BJ (cell line): ENCODE data around the gene SLC41A3. TPM values are rescaled to one million over a fixed set of nuclear protein-coding genes. Genes with fewer than 3 reads are reported as not detected.

Experiments
- CTCF ChIA-PET: fragments of 350-600 bp; formaldehyde crosslinking; extraction: SDS; loops from one replicate; lab custom pipeline; 2021; ENCODE audit warnings: antibody characterized with exemption, inconsistent platforms; lab: Yijun Ruan, JAX
- POLR2A ChIA-PET: fragments of 300-600 bp; sonication (Branson Sonifier 250); formaldehyde crosslinking; extraction: SDS; loops from one replicate; lab custom pipeline; 2021; ENCODE audit warnings: antibody characterized with exemption; lab: Charles Lee
- DNase-seq: peaks from one replicate; pipeline ENCODE4 v3.0.0-alpha.2; 2011; ENCODE audit warnings: low read depth
- H3K27me3 ChIP-seq: 2 replicates; pipeline ENCODE4 v1.6.0; 2011; ENCODE audit warnings: low read length; ENCODE audit not compliant: control insufficient read depth, insufficient read depth
- H3K36me3 ChIP-seq: 2 replicates; pipeline ENCODE4 v1.5.1; 2011; ENCODE audit warnings: low read length; ENCODE audit not compliant: control insufficient read depth, insufficient read depth
- H3K4me3 ChIP-seq: 2 replicates; pipeline ENCODE4 v1.5.1; 2011; ENCODE audit warnings: low read depth, mild to moderate bottlenecking, control low read depth, low read length
- polyA plus RNA-seq: library from polyadenylated mRNA; depleted of rRNA; stranded (reverse); fragments of >200 nt; gene quantifications from 2 replicates; pipeline ENCODE4 v1.2.3, GENCODE V29; 2011
- TF ChIP-seq, protein P1 (sequence below): IDR thresholded peaks from 2 replicates; pipeline ENCODE4 v1.5.1; 2011; ENCODE audit warnings: low read depth, mild to moderate bottlenecking, control low read depth, inconsistent platforms, low read length, moderate library complexity; ENCODE audit not compliant: insufficient read depth

SLC41A3 gene
- polyA plus RNA-seq, 1 experiment = 70.8 TPM

DNA sequence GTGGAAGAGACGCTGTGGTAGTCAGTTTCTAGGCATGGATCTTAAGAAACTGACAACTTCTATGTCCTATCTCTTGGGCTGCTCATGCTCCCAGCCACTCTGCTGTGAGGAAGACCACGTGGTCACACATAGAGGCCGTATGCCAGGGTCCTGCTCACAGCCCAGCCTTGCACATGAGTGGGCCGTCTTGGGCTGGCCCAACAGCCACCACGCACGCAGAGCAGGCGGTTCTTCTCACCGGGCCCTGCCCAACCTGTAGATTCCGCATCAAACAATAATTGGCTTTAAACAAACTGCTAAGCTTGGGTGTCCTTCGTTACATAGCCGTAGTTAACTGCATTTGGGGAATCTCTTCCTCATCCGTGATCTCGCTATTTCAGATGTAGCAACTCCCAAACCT, 26.0 kb downstream of the SLC41A3 start:
- Histone ChIP-seq H3K36me3 (no peaks in the 10 kb centered on the region; the same call in 1 of the 2 replicates), H3K4me3 (no peak overlapping the region), H3K27me3 (no peaks in the 10 kb centered on the region)
- ChIA-PET CTCF (interaction anchor here (0.6 to 1.3 kb wide), 3 partner anchors 10 to 40 kb away, joined by 3 to 4 read pairs (median 3); no protein-coding TSS in a partner anchor), POLR2A (no interaction called here)
- TF ChIP-seq, protein P1, sequence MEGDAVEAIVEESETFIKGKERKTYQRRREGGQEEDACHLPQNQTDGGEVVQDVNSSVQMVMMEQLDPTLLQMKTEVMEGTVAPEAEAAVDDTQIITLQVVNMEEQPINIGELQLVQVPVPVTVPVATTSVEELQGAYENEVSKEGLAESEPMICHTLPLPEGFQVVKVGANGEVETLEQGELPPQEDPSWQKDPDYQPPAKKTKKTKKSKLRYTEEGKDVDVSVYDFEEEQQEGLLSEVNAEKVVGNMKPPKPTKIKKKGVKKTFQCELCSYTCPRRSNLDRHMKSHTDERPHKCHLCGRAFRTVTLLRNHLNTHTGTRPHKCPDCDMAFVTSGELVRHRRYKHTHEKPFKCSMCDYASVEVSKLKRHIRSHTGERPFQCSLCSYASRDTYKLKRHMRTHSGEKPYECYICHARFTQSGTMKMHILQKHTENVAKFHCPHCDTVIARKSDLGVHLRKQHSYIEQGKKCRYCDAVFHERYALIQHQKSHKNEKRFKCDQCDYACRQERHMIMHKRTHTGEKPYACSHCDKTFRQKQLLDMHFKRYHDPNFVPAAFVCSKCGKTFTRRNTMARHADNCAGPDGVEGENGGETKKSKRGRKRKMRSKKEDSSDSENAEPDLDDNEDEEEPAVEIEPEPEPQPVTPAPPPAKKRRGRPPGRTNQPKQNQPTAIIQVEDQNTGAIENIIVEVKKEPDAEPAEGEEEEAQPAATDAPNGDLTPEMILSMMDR = no peak
- DNase-seq = no peak

DNA sequence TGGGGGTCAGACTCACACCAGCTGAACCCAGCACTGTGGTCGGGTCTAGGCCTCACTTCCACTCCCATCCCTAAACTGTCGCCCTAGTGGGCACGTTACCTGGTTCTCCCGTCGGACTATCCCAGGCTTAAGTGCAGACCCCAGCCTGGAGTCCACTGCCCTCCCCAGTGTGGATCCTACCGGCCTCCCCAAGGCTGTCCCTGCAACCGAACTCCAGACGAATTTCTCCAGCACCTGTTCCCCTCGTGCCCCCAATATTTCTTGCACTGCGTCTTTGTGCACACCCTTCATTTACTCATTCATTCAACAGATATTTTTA, 26.5 kb downstream of the SLC41A3 start:
- ChIA-PET CTCF (interaction anchor here (1.3 kb wide), 1 partner anchor 11 kb away, joined by 4 read pairs; no protein-coding TSS in a partner anchor), POLR2A (no interaction called here)
- no peak for DNase-seq
- Histone ChIP-seq H3K27me3 (no peaks in the 10 kb centered on the region), H3K36me3 (no peaks in the 10 kb centered on the region; the same call in 1 of the 2 replicates), H3K4me3 (no peak overlapping the region)
- TF ChIP-seq, protein P1 = no peak

DNA sequence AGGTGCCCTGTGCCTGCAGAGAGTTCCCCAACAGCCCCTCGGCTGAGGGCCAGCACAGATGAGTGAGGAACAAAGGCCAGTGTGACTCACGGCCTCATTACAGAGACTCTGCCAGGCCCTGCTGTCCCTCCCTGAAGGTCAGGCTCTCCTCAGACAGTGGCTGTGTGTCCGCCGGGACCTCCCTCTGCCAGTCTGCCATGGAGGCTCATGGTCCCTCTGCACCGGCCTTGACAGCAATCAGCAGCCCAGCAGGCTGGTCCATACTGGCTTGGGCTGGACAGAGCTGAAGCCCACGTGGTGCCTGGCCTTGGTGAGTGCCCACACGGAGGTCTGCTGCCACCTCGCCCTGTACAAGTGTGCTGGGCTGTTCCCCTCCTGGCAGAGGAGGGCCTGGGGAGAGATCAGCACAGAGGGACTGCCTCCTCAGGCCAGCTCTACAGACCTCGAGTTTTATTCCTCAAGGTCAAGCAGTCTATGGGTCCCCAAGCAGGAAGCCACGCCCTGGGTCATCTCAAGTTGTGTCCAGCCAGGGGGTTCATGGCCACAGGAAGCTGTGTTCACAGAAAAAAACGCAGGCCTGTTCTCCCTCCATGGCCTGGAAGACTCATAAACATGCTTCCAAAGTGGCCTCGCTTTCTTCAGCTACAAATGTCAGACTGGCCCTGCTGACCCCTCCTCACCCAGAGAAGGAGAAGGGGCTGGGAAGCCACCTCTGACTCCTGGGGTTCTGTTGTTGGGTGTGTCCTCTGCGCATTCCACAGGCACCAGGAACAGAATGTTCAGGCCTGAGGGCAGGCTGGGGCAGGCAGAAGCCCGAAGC, 27.0 kb downstream of the SLC41A3 start:
- H3K4me3 ChIP-seq = no peak overlapping the region
- DNase-seq = no peak
- no peaks in the 10 kb centered on the region for H3K27me3 ChIP-seq
- CTCF ChIA-PET = interaction anchor here (1.3 to 1.4 kb wide), 2 partner anchors 10 to 11 kb away, joined by 4 read pairs; no protein-coding TSS in a partner anchor
- TF ChIP-seq, protein P1 = no peak
- POLR2A ChIA-PET = no interaction called here
- no peaks in the 10 kb centered on the region; the same call in 1 of the 2 replicates for H3K36me3 ChIP-seq

DNA sequence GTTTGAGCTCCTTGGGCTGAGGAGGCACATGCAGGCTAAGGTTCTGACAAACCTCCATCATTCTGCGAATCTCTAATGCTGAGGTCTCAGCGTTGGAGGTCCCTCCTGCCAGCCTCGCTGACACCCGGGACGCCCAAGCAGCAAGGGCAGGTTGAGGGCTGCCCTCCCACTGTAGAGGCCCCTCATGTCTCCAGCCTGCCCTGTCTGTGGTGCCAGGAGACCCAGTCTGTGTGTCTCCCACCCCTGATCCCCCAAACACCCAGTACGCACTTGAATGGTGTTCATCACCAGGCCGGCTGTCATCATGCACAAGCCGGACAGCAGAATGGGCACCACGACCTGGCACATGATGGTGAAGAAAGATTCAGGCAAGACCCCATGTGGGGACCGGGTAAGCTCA, 27.8 kb downstream of the SLC41A3 start:
- no peaks in the 10 kb centered on the region for H3K36me3 ChIP-seq
- no peaks in the 10 kb centered on the region for H3K27me3 ChIP-seq
- ChIA-PET POLR2A (no interaction called here), CTCF (interaction anchor here (1.4 kb wide), 1 partner anchor 9 kb away, joined by 4 read pairs; no protein-coding TSS in a partner anchor)
- DNase-seq = no peak
- no peak overlapping the region for H3K4me3 ChIP-seq
- TF ChIP-seq, protein P1 = no peak

- no peaks in the 10 kb centered on the region; the same call in 1 of the 2 replicates for H3K36me3 ChIP-seq
- no peak overlapping the region for H3K4me3 ChIP-seq
- TF ChIP-seq, protein P1 = no peak
- H3K27me3 ChIP-seq = no peaks in the 10 kb centered on the region
- DNase-seq = no peak
- POLR2A ChIA-PET = no interaction called here
- CTCF ChIA-PET = no interaction called here
Observed at GRCh38 chr3:126054870-126055269, 29.1 kb downstream of the SLC41A3 start.
